Activated CD4-positive, alpha-beta memory T cell treated with anti-CD3 and anti-CD28 coated beads for 36 hours (primary cell): ENCODE results near the gene TGM1. TPM values are rescaled to one million over a fixed set of nuclear protein-coding genes. Genes with fewer than 3 reads are reported as not detected.
A peak's percentile ranks its signal among the peaks of the same experiment; 100 is the strongest.
"Not testable (repeated sequence)": the region's sequence is repeated elsewhere in the genome, so short reads cannot be mapped to it uniquely, and the experiment has no call there.

Experiments
- CTCF ChIA-PET: fragments of 350-600 bp; sonication (Branson Sonifier 250); formaldehyde crosslinking; loops from one replicate; lab custom pipeline; 2021; ENCODE audit warnings: antibody characterized with exemption, inconsistent platforms; lab: Charles Lee
- POLR2A ChIA-PET: fragments of 350-600 bp; sonication (Branson Sonifier 250); formaldehyde crosslinking; loops from one replicate; lab custom pipeline; 2021; ENCODE audit warnings: antibody characterized with exemption; lab: Charles Lee
- DNase-seq: peaks from one replicate; pipeline ENCODE4 v3.0.0-alpha.2; 2020
- H3K27ac Mint-ChIP-seq: one replicate; pipeline ENCODE4 v1.8.0; 2021; ENCODE audit warnings: mixed read lengths
- H3K27me3 Mint-ChIP-seq: one replicate; pipeline ENCODE4 v1.8.0; 2021; ENCODE audit warnings: mixed read lengths
- H3K36me3 Mint-ChIP-seq: one replicate; pipeline ENCODE4 v1.8.0; 2021; ENCODE audit warnings: mixed read lengths
- H3K4me1 Mint-ChIP-seq: one replicate; pipeline ENCODE4 v1.8.0; 2021; ENCODE audit warnings: low read depth, mixed read lengths
- H3K4me3 Mint-ChIP-seq: one replicate; pipeline ENCODE4 v1.8.0; 2021; ENCODE audit warnings: mild to moderate bottlenecking, mixed read lengths
- H3K9me3 Mint-ChIP-seq: one replicate; pipeline ENCODE4 v1.8.0; 2021; ENCODE audit warnings: mixed read lengths
- intact Hi-C: fragments of 100-400 bp; cut with micrococcal nuclease; formaldehyde crosslinking; loops from one replicate; pipeline ENCODE4 v1.15.1; 2023
- total RNA-seq, 2 experiments: library from RNA; stranded (reverse); gene quantifications; one replicate each; pipeline ENCODE4 v1.2.3, GENCODE V29; 2021

The TGM1 gene
- total RNA-seq, 2 experiments from 2014 or later = 3.7 to 4.5 TPM

DNA sequence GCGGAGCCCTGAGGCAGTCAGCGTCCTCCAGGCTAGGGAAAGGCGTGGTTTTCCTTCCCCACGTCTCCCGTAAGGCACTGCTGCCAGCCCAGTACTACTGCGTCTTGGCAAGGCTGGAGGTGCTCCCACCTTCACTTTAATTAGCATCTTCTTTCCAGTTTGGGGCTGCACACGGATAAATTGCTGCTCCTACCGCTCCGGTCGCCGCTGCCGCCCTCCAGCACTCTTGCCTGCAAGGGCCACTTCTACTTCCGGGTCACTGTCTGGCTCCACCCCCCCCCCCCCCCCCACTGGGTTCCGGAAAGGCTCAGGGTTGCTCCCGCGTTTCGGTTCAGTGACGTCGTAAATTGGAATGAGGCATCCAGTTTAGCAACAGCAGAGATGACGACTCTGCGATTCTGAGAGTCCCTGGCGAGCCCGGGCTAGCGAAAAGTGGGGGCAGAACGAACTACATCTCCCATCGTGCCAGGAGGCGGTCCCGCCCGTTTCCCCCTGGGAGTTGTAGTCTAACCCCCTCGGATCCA is 30.8 kb downstream of the TGM1 start, which contains the start of gene NEDD8:
Gene NEDD8, minus strand, starts transcription at position 247 of the 524 bp plus-strand sequence. Its CDS starts 100 bp downstream, at position 147.
- Mint-ChIP-seq H3K4me1 (peaks cover 55% of the 10 kb centered on the region), H3K27me3 (no peaks in the 10 kb centered on the region), H3K4me3 (peak within 1 kb of the TSS; percentile 93), H3K27ac (peak within 1 kb of the TSS; percentile 90), H3K9me3 (no peaks in the 10 kb centered on the region), H3K36me3 (peaks cover 33% of the 10 kb centered on the region)
- ChIA-PET POLR2A (interaction anchor here (0.9 to 2.3 kb wide), 3 partner anchors 10 to 18 kb away, joined by 3 to 17 read pairs (median 4); partner anchors contain the start of genes MDP1 and TINF2), CTCF (interaction anchor here (1.8 to 8.0 kb wide), 3 partner anchors 10 to 75 kb away, joined by 7 to 37 read pairs (median 18); partner anchors contain the start of genes CIDEB and TINF2)
- peak; percentile 96 for DNase-seq
- intact Hi-C loops = loop anchor here (1.0 to 2.0 kb wide), 9 partner anchors 10 to 211 kb away; partner anchors contain the start of genes CARMIL3, CHMP4A, IPO4 and IRF9

DNA sequence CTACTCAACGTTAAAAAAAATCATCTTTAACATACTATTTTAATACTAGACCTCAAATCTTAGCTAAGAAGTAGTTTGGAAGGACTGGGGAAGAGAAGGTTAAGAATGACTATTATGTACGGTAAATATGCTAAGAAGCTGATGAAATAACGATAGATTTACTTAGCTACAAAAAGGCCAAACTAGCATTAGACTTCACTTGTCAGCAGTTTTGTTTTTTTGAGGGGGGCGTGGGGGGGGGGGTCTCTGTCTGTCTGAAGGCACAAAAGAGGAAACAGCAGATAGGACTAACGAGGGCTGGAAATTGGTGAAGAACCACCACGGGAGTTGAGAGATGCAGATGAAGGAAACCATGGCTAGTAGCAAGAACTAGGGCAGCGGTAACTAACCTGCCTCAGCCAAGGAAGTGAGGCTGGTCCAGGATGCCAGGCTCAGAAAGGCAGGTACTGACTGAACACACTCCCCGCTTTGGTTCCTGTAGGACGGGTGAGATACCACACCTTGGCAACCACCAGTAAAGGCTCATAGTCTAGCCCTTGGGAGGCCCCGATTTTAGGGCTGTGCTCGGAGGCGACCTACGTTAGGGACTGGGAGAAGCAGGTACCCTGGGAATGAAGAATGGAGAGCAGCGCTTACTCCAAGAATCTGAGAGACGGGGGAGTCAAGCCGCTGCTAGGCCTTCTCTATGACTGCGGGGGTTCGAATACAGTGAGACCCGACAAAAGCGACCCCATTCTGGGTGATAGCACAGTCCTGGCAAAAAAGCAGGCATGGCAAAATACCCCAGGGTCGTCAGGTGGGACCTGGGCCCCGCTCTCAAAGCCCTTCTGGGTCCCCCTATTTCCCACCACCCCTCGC is 31.5 kb downstream of the TGM1 start:
- intact Hi-C loops = loop anchor here (1.0 to 2.0 kb wide), 9 partner anchors 11 to 211 kb away; partner anchors contain the start of genes CARMIL3, CHMP4A, IPO4 and IRF9
- Mint-ChIP-seq H3K4me1 (peaks cover 58% of the 10 kb centered on the region), H3K27ac (peak overlapping the region; percentile 90), H3K27me3 (no peaks in the 10 kb centered on the region), H3K9me3 (no peaks in the 10 kb centered on the region), H3K36me3 (peaks cover 32% of the 10 kb centered on the region), H3K4me3 (peak overlapping the region; percentile 93)
- ChIA-PET CTCF (interaction anchor here (0.6 to 1.7 kb wide), 6 partner anchors 11 to 80 kb away, joined by 3 to 7 read pairs (median 6); partner anchors contain the start of genes LTB4R, MDP1 and TINF2), POLR2A (interaction anchor here (0.8 kb wide), 1 partner anchor 16 kb away, joined by 3 read pairs; the partner anchor contains the start of gene MDP1)
- DNase-seq = peak; percentile 51

DNA sequence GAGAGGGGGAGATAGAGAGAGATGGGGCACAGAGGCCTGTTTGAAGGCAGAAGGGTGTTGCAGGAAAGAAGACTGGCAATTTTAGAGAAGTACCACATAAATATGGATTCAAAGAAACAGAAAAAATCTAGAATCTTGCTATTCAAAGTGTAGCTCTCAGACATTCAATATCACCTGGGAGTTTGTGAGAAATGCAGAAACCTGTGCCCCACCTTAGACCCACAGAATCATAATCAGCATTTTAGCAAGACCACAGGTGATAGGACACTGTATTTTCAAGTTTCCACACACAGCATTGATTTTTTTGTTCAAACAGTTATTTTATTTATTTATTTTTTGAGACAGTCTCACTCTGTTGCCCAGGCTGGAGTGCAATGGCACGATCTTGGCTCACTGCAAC is 34.1 kb downstream of the TGM1 start:
- no peaks in the 10 kb centered on the region for H3K27me3 Mint-ChIP-seq
- H3K4me3 Mint-ChIP-seq = no peak overlapping the region
- H3K4me1 Mint-ChIP-seq = peaks cover 43% of the 10 kb centered on the region
- no peak for DNase-seq
- ChIA-PET POLR2A (no interaction called here), CTCF (interaction anchor here (1.0 to 2.2 kb wide), 3 partner anchors 9 to 68 kb away, joined by 3 to 7 read pairs (median 4); partner anchors contain the start of gene MDP1)
- intact Hi-C loops = no loop called here
- peaks cover 17% of the 10 kb centered on the region for H3K36me3 Mint-ChIP-seq
- no peak overlapping the region for H3K27ac Mint-ChIP-seq
- H3K9me3 Mint-ChIP-seq = no peaks in the 10 kb centered on the region

DNA sequence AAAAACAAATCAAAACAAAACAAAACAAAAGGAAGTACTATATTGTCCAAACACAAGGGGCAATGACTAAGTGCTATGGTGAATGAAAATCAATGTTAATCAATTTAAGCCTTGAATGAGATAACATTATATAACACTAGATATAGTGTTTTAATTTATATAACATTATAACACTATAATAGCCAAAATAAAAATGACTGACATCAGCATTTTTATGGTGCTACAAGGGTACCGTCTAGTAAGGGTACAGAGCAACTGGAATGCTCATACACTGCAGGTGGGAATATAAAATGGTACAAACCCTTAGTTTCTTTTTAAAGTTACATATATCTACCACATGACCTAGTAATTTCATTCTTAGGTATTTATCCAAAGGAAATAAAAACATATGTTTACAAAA is 36.5 kb downstream of the TGM1 start:
- H3K36me3 Mint-ChIP-seq = peaks cover 14% of the 10 kb centered on the region
- H3K27ac Mint-ChIP-seq = no peak overlapping the region
- CTCF ChIA-PET = no interaction called here
- peaks cover 37% of the 10 kb centered on the region for H3K4me1 Mint-ChIP-seq
- no peak for DNase-seq
- intact Hi-C loops = no loop called here
- POLR2A ChIA-PET = no interaction called here
- H3K27me3 Mint-ChIP-seq = no peaks in the 10 kb centered on the region
- no peak overlapping the region for H3K4me3 Mint-ChIP-seq
- no peaks in the 10 kb centered on the region for H3K9me3 Mint-ChIP-seq

DNA sequence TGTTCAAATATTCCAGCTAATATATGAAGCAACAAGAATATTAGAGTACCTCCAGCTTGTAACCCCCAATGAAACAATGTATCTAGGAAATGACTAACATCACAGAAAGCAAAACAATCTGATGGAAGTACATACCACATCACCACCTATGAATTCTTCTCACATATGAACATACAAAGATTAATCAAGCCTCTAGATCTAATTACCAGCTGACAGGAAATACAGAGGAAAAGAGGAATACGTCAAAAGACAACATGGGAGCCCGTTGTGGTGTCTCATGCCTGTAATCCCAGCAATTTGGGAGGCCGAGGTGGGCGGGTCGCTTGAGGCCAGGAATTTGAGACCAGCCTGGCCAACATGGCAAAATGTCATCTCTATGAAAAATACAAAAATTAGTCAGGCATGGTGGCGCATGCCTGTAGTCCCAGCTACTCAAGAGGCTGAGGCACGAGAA is 38.3 kb downstream of the TGM1 start:
- H3K27me3 Mint-ChIP-seq = no peaks in the 10 kb centered on the region
- no peak overlapping the region for H3K4me3 Mint-ChIP-seq
- CTCF ChIA-PET = interaction anchor here (1.4 to 1.6 kb wide), 2 partner anchors 9 to 84 kb away, joined by 3 to 8 read pairs; partner anchors contain the start of genes CIDEB and MDP1
- peaks cover 13% of the 10 kb centered on the region for H3K36me3 Mint-ChIP-seq
- intact Hi-C loops = no loop called here
- H3K4me1 Mint-ChIP-seq = peaks cover 25% of the 10 kb centered on the region
- POLR2A ChIA-PET = interaction anchor here (1.1 to 1.3 kb wide), 2 partner anchors 9 to 11 kb away, joined by 3 read pairs; partner anchors contain the start of genes CHMP4A and MDP1
- DNase-seq = no peak
- H3K27ac Mint-ChIP-seq = peak overlapping the region; percentile 35
- H3K9me3 Mint-ChIP-seq = no peaks in the 10 kb centered on the region

DNA sequence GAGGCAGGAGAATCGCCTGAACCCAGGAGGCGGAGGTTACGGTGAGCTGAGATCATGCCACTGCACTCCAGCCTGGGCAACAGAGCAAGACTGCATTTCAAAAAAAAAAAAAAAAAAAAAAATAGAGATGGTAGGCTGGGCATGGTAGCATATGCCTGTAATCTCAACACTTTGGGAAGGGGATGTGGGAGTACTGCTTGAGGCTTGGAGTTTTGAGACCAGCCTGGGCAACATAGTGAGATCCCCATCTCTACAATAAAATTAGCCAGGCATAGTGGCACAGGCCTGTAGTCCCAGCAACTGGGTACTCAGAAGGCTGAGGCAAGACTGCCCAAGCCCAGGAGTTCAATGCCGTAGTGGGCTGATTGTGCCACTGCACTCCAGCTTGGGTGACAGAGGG is 40.0 kb downstream of the TGM1 start:
- H3K4me3 Mint-ChIP-seq, H3K36me3 Mint-ChIP-seq, intact Hi-C loops, DNase-seq, H3K27me3 Mint-ChIP-seq, H3K9me3 Mint-ChIP-seq, H3K27ac Mint-ChIP-seq, CTCF ChIA-PET: not testable (repeated sequence)
- POLR2A ChIA-PET = interaction anchor here (0.6 kb wide), 1 partner anchor 62 kb away, joined by 4 read pairs; the partner anchor contains the start of gene IRF9
- H3K4me1 Mint-ChIP-seq = peaks cover 18% of the 10 kb centered on the region

DNA sequence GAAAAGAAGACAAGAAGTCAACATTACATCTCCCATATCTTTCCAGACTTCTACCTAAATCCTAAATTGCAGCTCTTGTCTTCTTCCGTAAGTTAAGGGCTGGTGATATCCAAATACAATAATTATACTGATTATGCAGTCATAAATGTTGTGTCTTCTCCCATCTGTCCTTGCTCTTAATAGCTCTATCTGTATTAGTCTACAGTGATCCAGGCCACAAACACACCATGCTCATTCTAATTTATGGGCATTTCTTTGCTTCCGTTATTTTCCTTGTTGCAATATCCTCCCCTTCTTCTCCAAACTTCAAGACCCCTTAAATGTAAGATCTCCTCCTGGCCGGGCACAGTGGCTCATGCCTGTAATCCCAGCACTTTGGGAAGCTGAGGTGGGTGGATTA is 43.5 kb downstream of the TGM1 start:
- Mint-ChIP-seq H3K4me1 (peaks cover 17% of the 10 kb centered on the region), H3K36me3 (peaks cover 7% of the 10 kb centered on the region), H3K4me3 (no peak overlapping the region), H3K9me3 (no peaks in the 10 kb centered on the region), H3K27ac (no peak overlapping the region), H3K27me3 (no peaks in the 10 kb centered on the region)
- POLR2A ChIA-PET = interaction anchor here (1.7 kb wide), 1 partner anchor 24 kb away, joined by 7 read pairs; the partner anchor contains the start of gene TM9SF1
- intact Hi-C loops = no loop called here
- CTCF ChIA-PET = interaction anchor here (0.5 to 1.9 kb wide), 9 partner anchors 9 to 218 kb away, joined by 3 to 9 read pairs (median 4); partner anchors contain the start of genes CIDEB, RABGGTA and TINF2
- no peak for DNase-seq

DNA sequence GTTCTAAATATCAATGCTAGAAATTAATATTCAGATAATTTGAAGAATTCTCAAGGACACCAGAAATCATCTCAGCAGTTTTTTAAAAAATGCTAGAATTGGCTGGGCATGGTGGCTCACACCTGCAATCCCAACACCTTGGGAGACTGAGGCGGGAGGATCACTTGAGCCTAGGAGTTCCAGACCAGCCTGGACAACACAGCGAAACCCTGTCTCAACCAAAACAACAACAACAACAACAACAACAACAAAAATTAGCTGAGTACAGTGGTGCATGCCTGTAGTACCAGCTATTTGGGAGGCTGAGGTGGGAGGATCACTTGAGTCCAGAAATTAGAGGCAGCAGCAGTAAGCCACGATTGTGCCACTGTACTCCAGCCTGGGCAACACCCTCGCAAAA is 43.9 kb downstream of the TGM1 start:
- CTCF ChIA-PET = interaction anchor here (1.1 to 1.9 kb wide), 6 partner anchors 9 to 89 kb away, joined by 3 to 9 read pairs (median 6); partner anchors contain the start of genes CIDEB, RABGGTA and TINF2
- POLR2A ChIA-PET = interaction anchor here (1.7 kb wide), 1 partner anchor 24 kb away, joined by 7 read pairs; the partner anchor contains the start of gene TM9SF1
- no peak overlapping the region for H3K4me3 Mint-ChIP-seq
- H3K36me3 Mint-ChIP-seq = peaks cover 5% of the 10 kb centered on the region
- intact Hi-C loops = no loop called here
- no peak overlapping the region for H3K27ac Mint-ChIP-seq
- H3K9me3 Mint-ChIP-seq = no peaks in the 10 kb centered on the region
- H3K27me3 Mint-ChIP-seq = no peaks in the 10 kb centered on the region
- H3K4me1 Mint-ChIP-seq = peaks cover 20% of the 10 kb centered on the region
- DNase-seq = no peak

DNA sequence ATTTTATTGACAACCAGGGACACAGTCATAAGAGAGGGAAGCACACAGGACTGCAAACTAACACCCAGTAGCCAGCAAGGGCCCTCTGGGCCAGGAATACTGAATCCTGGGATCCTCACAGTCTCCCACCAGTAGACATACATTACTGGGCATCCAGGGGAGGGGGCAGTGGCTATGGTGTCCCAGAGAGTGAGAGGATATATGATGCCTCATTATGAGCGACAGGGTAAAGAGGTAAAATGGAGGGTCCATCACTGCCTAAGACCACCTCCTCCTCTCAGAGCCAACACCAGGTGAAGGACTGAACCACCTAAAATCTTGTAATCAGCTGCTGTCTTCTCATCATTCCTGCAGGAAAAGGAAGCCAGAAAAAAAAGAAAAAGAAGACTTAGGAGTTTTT is 46.1 kb downstream of the TGM1 start:
- H3K36me3 Mint-ChIP-seq = peaks cover 13% of the 10 kb centered on the region
- H3K27me3 Mint-ChIP-seq, H3K9me3 Mint-ChIP-seq, H3K27ac Mint-ChIP-seq, H3K4me3 Mint-ChIP-seq, DNase-seq: not testable (repeated sequence)
- peaks cover 35% of the 10 kb centered on the region for H3K4me1 Mint-ChIP-seq
- ChIA-PET CTCF (interaction anchor here (0.9 to 4.6 kb wide), 5 partner anchors 8 to 91 kb away, joined by 3 to 39 read pairs (median 21); partner anchors contain the start of genes CIDEB, DHRS1, NOP9 and TINF2), POLR2A (interaction anchor here (1.6 to 2.6 kb wide), 2 partner anchors 21 to 56 kb away, joined by 4 to 20 read pairs; partner anchors contain the start of genes IRF9 and TM9SF1)
- intact Hi-C loops = loop anchor here (1.0 kb wide), 1 partner anchor 80 kb away; no protein-coding TSS in a partner anchor

DNA sequence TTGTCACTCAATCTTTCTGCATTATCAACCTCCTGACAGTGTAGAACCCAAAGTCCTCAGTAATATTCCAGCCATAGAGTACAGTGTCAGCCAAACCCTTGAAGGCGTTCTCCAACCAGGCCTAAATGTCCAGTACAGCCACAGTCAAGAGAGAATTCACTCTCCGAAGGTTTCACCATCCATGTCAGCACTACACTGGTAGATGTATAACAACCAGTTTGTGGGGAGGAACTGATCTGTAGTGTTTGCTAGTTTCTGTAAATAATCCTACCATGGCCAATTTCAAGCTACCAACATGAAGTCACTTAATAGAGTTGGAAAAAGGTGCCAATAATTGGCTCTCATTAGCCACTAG is 46.7 kb downstream of the TGM1 start:
- Mint-ChIP-seq H3K27me3 (no peaks in the 10 kb centered on the region), H3K4me3 (peak overlapping the region; percentile 84), H3K4me1 (peaks cover 41% of the 10 kb centered on the region), H3K27ac (peak overlapping the region; percentile 94), H3K36me3 (peaks cover 18% of the 10 kb centered on the region), H3K9me3 (no peaks in the 10 kb centered on the region)
- ChIA-PET POLR2A (interaction anchor here (0.6 to 2.6 kb wide), 12 partner anchors 8 to 94 kb away, joined by 3 to 20 read pairs (median 4); partner anchors contain the start of genes DHRS1, GMPR2, IRF9 and LTB4R2), CTCF (interaction anchor here (0.9 to 4.6 kb wide), 18 partner anchors 8 to 220 kb away, joined by 3 to 39 read pairs (median 6); partner anchors contain the start of genes CIDEB, DHRS1, IRF9 and LTB4R)
- no peak for DNase-seq
- intact Hi-C loops = loop anchor here (1.0 kb wide), 1 partner anchor 81 kb away; no protein-coding TSS in a partner anchor
